CD4-positive, alpha-beta T cell (primary cell): ENCODE results near the gene SULT1C2. TPM values are rescaled to one million over a fixed set of nuclear protein-coding genes. Genes with fewer than 3 reads are reported as not detected.
"Not testable (repeated sequence)": the region's sequence is repeated elsewhere in the genome, so short reads cannot be mapped to it uniquely, and the experiment has no call there.

Source experiments
- ATAC-seq: fragments of 200-7000 bp; cut with Tn5 transposase; one replicate; pipeline ENCODE4 v1.10.0; 2022; ENCODE audit warnings: mild to moderate bottlenecking; ENCODE audit not compliant: poor library complexity
- CTCF ChIA-PET: fragments of 350-600 bp; sonication (Branson Sonifier 250); formaldehyde crosslinking; loops from one replicate; lab custom pipeline; 2021; ENCODE audit warnings: antibody characterized with exemption, inconsistent platforms; lab: Charles Lee
- POLR2A ChIA-PET: fragments of 350-600 bp; sonication (Branson Sonifier 250); formaldehyde crosslinking; loops from one replicate; lab custom pipeline; 2021; ENCODE audit warnings: antibody characterized with exemption, inconsistent platforms; lab: Charles Lee
- DNase-seq, 14 experiments: peaks; one replicate each; pipeline ENCODE4 v3.0.0-alpha.2; 2013 to 2020; ENCODE audit warnings: mixed read lengths in 2 of 14
- H3K27ac ChIP-seq, 2 donors: one replicate each; pipeline versions ENCODE4 v1.5.1 to v1.7.0; 2013; ENCODE audit warnings: low read length in 2 of 2, low read depth in 1 of 2, mild to moderate bottlenecking in 1 of 2
- H3K27me3 ChIP-seq, 2 experiments: 1 replicate in 1 of 2; 2 replicates in 1 of 2; pipeline versions ENCODE4 v1.6.1 to v1.7.0; 2013; ENCODE audit warnings: low read length in 2 of 2, control low read depth in 1 of 2, mild to moderate bottlenecking in 1 of 2, moderate library complexity in 1 of 2; ENCODE audit not compliant: insufficient read depth in 2 of 2, control insufficient read depth in 1 of 2
- H3K36me3 ChIP-seq: one replicate; pipeline ENCODE4 v1.6.1; 2013; ENCODE audit warnings: low read length, control low read depth; ENCODE audit not compliant: insufficient read depth
- H3K4me1 ChIP-seq: one replicate; pipeline ENCODE4 v1.6.1; 2013; ENCODE audit warnings: low read length, control low read depth; ENCODE audit not compliant: insufficient read depth
- H3K4me3 ChIP-seq: one replicate; pipeline ENCODE4 v1.5.1; 2013; ENCODE audit warnings: mild to moderate bottlenecking, low read length, moderate library complexity
- H3K9me3 ChIP-seq, 2 experiments: 1 replicate in 1 of 2; 2 replicates in 1 of 2; pipeline versions ENCODE4 v1.6.1 to v1.7.0; 2013; ENCODE audit warnings: low read length in 2 of 2, mild to moderate bottlenecking in 2 of 2, control low read depth in 1 of 2, moderate library complexity in 1 of 2; ENCODE audit not compliant: control insufficient read depth in 1 of 2, insufficient read depth in 1 of 2
- H3K27ac Mint-ChIP-seq: one replicate; pipeline ENCODE4 v1.8.0; 2020; ENCODE audit warnings: mixed read lengths
- H3K27me3 Mint-ChIP-seq: one replicate; pipeline ENCODE4 v1.8.0; 2021; ENCODE audit warnings: mixed read lengths
- H3K36me3 Mint-ChIP-seq: one replicate; pipeline ENCODE4 v1.8.0; 2021; ENCODE audit warnings: low read depth, mixed read lengths
- H3K4me1 Mint-ChIP-seq: one replicate; pipeline ENCODE4 v1.8.0; 2021; ENCODE audit warnings: low read depth, mixed read lengths
- H3K4me3 Mint-ChIP-seq: one replicate; pipeline ENCODE4 v1.8.0; 2020; ENCODE audit warnings: mild to moderate bottlenecking, mixed read lengths
- H3K9me3 Mint-ChIP-seq: one replicate; pipeline ENCODE4 v1.8.0; 2020; ENCODE audit warnings: mixed read lengths
- intact Hi-C, 2 experiments: fragments of 100-400 bp; cut with DNase I in 1 of 2; cut with micrococcal nuclease in 1 of 2; formaldehyde crosslinking; loops; one replicate each; pipeline versions ENCODE4 v1.15.1 to v1.9.0; 2023 to 2025; cut with DNase I, micrococcal nuclease
- total RNA-seq, 174 experiments: library from RNA in 2 of 174; stranded (reverse) in 2 of 174; gene quantifications; one replicate each; pipeline ENCODE4 v1.2.3 and lab custom pipeline; 2021 to 2026
- TF ChIP-seq, protein P1 (sequence below): fragments of 200-600 bp; IDR thresholded peaks from one replicate; pipeline ENCODE4 v1.8.0; 2022; ENCODE audit warnings: antibody characterized with exemption, mild to moderate bottlenecking

Gene SULT1C2
- total RNA-seq, 2 experiments from 2014 or later = not detected

DNA sequence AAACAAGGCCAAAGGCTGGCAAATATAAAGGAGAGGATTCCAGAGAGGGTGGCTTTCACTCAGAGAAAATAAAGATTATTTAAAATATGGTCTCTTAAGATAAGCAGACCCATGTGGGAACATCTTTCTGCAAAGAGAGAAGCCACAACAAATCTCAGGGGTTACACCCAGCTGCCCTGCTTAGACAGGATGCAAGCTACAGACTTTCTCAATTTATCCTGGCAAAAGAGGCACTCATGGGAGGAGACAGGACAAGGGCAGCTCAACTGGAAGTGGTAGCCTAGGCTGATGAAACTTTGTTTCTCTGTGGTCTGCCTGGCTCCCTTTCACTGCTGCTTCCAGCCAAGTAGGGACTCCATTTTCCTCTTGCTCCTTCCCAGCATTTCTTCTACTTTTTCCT lies 63.2 kb downstream of the SULT1C2 start:
- TF ChIP-seq, protein P1, sequence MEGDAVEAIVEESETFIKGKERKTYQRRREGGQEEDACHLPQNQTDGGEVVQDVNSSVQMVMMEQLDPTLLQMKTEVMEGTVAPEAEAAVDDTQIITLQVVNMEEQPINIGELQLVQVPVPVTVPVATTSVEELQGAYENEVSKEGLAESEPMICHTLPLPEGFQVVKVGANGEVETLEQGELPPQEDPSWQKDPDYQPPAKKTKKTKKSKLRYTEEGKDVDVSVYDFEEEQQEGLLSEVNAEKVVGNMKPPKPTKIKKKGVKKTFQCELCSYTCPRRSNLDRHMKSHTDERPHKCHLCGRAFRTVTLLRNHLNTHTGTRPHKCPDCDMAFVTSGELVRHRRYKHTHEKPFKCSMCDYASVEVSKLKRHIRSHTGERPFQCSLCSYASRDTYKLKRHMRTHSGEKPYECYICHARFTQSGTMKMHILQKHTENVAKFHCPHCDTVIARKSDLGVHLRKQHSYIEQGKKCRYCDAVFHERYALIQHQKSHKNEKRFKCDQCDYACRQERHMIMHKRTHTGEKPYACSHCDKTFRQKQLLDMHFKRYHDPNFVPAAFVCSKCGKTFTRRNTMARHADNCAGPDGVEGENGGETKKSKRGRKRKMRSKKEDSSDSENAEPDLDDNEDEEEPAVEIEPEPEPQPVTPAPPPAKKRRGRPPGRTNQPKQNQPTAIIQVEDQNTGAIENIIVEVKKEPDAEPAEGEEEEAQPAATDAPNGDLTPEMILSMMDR = no peak
- Histone ChIP-seq H3K4me1 (no peaks in the 10 kb centered on the region), H3K9me3 (no peaks in the 10 kb centered on the region), H3K27ac (no peak overlapping the region), H3K36me3 (no peaks in the 10 kb centered on the region), H3K27me3 (peaks cover 4 to 10% of the 10 kb centered on the region in 2 experiments), H3K4me3 (no peak overlapping the region)
- intact Hi-C loops = loop anchor here in 1 of 2 experiments (2.0 kb wide), 1 partner anchor 231 kb away; no protein-coding TSS in a partner anchor
- Mint-ChIP-seq H3K9me3 (no peaks in the 10 kb centered on the region), H3K36me3 (no peaks in the 10 kb centered on the region), H3K4me1 (no peaks in the 10 kb centered on the region), H3K4me3 (no peak overlapping the region), H3K27ac (no peak overlapping the region), H3K27me3 (peaks cover 36% of the 10 kb centered on the region)
- ATAC-seq (no peak), DNase-seq (no peak)
- CTCF ChIA-PET = no interaction called here
- POLR2A ChIA-PET = no interaction called here

DNA sequence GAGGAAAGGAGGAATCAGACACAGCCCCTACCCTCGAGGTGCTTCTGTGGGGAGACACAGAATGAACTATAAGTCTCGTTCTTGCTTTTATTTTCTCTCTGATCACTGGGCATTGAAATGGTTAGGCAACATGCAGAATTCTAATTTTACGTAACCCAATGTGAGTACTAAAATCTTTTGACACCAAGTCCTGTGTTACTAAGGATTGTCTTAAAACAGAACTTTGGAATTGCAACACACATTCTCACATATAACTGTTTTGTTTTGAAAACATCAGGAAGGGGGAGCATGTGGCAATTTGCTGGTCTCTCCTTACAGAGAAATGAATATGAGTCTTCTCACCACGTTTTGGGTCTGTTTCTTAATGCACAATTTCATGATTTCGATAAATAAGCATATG lies 65.4 kb downstream of the SULT1C2 start:
- CTCF ChIA-PET = interaction anchor here (0.6 kb wide), 1 partner anchor 35 kb away, joined by 3 read pairs; no protein-coding TSS in a partner anchor
- no peak for DNase-seq

DNA sequence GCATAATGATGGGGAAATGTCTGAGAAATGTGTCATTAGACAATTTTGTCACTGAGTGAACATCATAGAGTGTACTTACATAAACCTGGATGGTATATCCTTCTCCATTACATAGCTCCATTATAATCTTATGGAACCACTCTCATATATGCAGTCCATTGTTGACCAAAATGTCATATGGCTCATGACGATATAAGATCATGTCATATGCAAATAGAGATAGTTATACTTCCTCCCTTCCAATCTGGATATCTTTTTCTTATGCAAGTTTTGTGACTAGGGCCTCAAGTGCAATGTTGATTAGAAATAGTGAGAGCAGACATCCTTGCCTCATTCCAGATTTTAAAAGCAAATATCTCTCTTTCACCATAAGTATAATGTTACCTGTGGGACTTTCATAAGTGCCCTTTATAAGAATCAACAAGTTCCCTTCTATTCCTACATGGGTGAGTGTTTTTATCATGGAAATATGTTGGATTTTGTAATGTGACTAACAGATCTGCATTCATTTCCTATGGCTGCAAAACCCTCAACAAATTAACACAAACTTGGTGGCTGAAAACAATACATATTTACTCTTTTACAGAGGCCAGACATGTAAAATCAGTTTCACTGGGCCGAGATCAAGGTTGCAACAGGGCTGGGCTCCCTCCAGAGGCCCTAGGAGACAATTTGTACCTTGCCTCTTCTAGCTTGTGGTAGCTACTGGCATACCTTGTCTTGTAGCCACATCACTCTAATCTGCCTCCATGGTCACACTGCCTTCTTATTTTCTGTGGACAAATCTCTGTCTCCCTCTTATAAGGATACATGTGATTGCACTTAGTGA lies 67.4 kb downstream of the SULT1C2 start:
- ATAC-seq = no peak
- Histone ChIP-seq H3K36me3 (no peaks in the 10 kb centered on the region), H3K27me3 (peaks cover 0 to 4% of the 10 kb centered on the region in 2 experiments), H3K4me1 (no peaks in the 10 kb centered on the region), H3K27ac (no peak overlapping the region), H3K9me3 (no peaks in the 10 kb centered on the region), H3K4me3 (no peak overlapping the region)
- Mint-ChIP-seq H3K4me3 (no peak overlapping the region), H3K27me3 (peaks cover 40% of the 10 kb centered on the region), H3K9me3 (no peaks in the 10 kb centered on the region), H3K36me3 (no peaks in the 10 kb centered on the region), H3K27ac (no peak overlapping the region), H3K4me1 (no peaks in the 10 kb centered on the region)
- DNase-seq = no peak
- POLR2A ChIA-PET = no interaction called here
- TF ChIP-seq, protein P1 = no peak
- intact Hi-C loops = no loop called here
- CTCF ChIA-PET = no interaction called here

More for the DNA sequence above, 65.4 kb downstream of the SULT1C2 start:
- H3K27me3 ChIP-seq = peaks cover 4 to 7% of the 10 kb centered on the region in 2 experiments
- H3K36me3 ChIP-seq = no peaks in the 10 kb centered on the region
- no peak overlapping the region for H3K4me3 ChIP-seq
- no peak overlapping the region for H3K27ac ChIP-seq
- no peak overlapping the region for H3K4me3 Mint-ChIP-seq
- no peaks in the 10 kb centered on the region for H3K9me3 ChIP-seq
- intact Hi-C loops = no loop called here
- no peaks in the 10 kb centered on the region for H3K4me1 ChIP-seq
- no peaks in the 10 kb centered on the region for H3K36me3 Mint-ChIP-seq
- no peak overlapping the region for H3K27ac Mint-ChIP-seq
- POLR2A ChIA-PET = no interaction called here
- no peak for ATAC-seq
- no peaks in the 10 kb centered on the region for H3K9me3 Mint-ChIP-seq
- TF ChIP-seq, protein P1 = no peak
- peaks cover 42% of the 10 kb centered on the region for H3K27me3 Mint-ChIP-seq
- H3K4me1 Mint-ChIP-seq = no peaks in the 10 kb centered on the region

DNA sequence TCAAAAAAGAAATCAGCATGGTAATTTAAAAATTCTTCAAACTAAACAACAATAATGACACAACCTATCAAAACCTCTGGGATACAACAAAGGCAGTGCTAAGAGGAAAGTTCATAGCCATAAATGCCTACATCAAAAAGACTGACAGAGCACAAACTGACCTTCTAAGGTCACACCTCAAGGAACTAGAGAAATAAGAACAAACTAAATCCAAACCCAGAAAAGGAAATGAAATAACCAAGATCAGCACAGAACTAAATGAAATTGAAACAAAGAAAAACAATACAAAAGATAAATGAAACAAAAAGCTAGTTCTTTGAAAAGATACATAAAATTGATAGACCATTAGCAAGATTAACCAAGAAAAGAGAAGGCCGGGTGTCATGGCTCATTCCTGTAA lies 70.6 kb downstream of the SULT1C2 start:
- H3K9me3 Mint-ChIP-seq, H3K36me3 Mint-ChIP-seq, CTCF ChIA-PET, H3K27me3 ChIP-seq, POLR2A ChIA-PET, H3K9me3 ChIP-seq, intact Hi-C loops, H3K27ac ChIP-seq, H3K4me1 Mint-ChIP-seq, H3K4me3 ChIP-seq, ATAC-seq, H3K27ac Mint-ChIP-seq, DNase-seq, H3K4me3 Mint-ChIP-seq, H3K36me3 ChIP-seq, H3K4me1 ChIP-seq: not testable (repeated sequence)
- H3K27me3 Mint-ChIP-seq = peaks cover 29% of the 10 kb centered on the region
